Activated CD4-positive, alpha-beta T cell treated with anti-CD3 and anti-CD28 coated beads, Interleukin-2, Interleukin-6, amounts not matched to agents 100 ng/mL and 50 ng/mL, durations not matched to agents 16 hours and 8 hours (primary cell): ENCODE data around the gene UBE2V1.
A peak's percentile ranks its signal among the peaks of the same experiment; 100 is the strongest.
"Not testable (repeated sequence)": the region's sequence is repeated elsewhere in the genome, so short reads cannot be mapped to it uniquely, and the experiment has no call there.

ENCODE experiments used
- DNase-seq: peaks from one replicate; pipeline ENCODE4 v3.0.0-alpha.2; 2020

Gene UBE2V1

GRCh38 chr20:50136822-50137599 lies 24.1 kb upstream of the UBE2V1 start:
- DNase-seq: no peak

- DNase-seq: not testable (repeated sequence)
Observed at GRCh38 chr20:50135157-50135556, 22.2 kb upstream of the UBE2V1 start.

GRCh38 chr20:50133474-50134217 lies 20.7 kb upstream of the UBE2V1 start:
- no peak for DNase-seq

GRCh38 chr20:50133041-50133440 lies 20.1 kb upstream of the UBE2V1 start:
- DNase-seq: no peak

- DNase-seq: no peak
Observed at GRCh38 chr20:50130995-50131394, 18.0 kb upstream of the UBE2V1 start.

- DNase-seq: no peak
Observed at GRCh38 chr20:50130356-50130723, 17.4 kb upstream of the UBE2V1 start.

- DNase-seq: no peak
Observed at GRCh38 chr20:50129662-50130355, 16.9 kb upstream of the UBE2V1 start.

GRCh38 chr20:50128520-50128905 lies 15.6 kb upstream of the UBE2V1 start:
- DNase-seq: no peak

- no peak for DNase-seq
Observed at GRCh38 chr20:50127587-50128519, 14.9 kb upstream of the UBE2V1 start.

GRCh38 chr20:50126662-50127061 lies 13.7 kb upstream of the UBE2V1 start:
- DNase-seq: no peak

- DNase-seq: no peak
Observed at GRCh38 chr20:50125279-50125678, 12.3 kb upstream of the UBE2V1 start.

GRCh38 chr20:50124496-50124895 lies 11.5 kb upstream of the UBE2V1 start:
- no peak for DNase-seq

- DNase-seq: no peak
Observed at GRCh38 chr20:50123418-50123817, 10.5 kb upstream of the UBE2V1 start.

GRCh38 chr20:50122763-50123162 lies 9.8 kb upstream of the UBE2V1 start:
- DNase-seq: no peak

GRCh38 chr20:50121858-50122271 lies 8.9 kb upstream of the UBE2V1 start:
- DNase-seq: no peak

GRCh38 chr20:50120935-50121693 lies 8.2 kb upstream of the UBE2V1 start:
- DNase-seq: peak; percentile 64

GRCh38 chr20:50118203-50118602 lies 5.3 kb upstream of the UBE2V1 start:
- DNase-seq: no peak

- no peak for DNase-seq
Observed at GRCh38 chr20:50116368-50116999, 3.5 kb upstream of the UBE2V1 start.

GRCh38 chr20:50115591-50116367 lies 2.8 kb upstream of the UBE2V1 start:
- DNase-seq: peak; percentile 94

- DNase-seq: no peak
Observed at GRCh38 chr20:50115041-50115512, 2.1 kb upstream of the UBE2V1 start.
